ENCODE data around the gene GUCY1B1. TPM values are rescaled to one million over a fixed set of nuclear protein-coding genes. Genes with fewer than 3 reads are reported as not detected.
A peak's percentile ranks its signal among the peaks of the same experiment; 100 is the strongest.

Gene GUCY1B1
- total RNA-seq, 1 experiment from 2014 or later: not detected

DNA sequence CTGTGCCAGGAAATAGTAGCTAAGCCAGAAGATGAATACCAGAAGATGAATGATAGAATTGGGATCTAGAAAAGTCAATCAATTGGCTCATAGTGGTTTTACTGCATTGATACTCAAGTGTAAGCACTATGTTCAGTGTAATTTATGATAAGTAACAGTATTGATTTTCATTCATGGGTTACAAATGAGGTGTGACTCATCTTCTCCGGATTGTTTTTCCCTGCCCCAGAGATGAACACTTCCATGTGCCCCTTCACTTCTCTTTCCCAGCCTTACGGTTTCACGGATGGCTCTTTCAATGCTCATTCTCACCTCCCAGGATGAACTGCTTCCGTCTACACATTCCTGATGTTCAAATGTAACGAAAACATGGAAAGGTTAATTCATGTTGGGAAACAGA lies 9.8 kb upstream of the GUCY1B1 start:
- POLR2A ChIA-PET: no interaction called here

DNA sequence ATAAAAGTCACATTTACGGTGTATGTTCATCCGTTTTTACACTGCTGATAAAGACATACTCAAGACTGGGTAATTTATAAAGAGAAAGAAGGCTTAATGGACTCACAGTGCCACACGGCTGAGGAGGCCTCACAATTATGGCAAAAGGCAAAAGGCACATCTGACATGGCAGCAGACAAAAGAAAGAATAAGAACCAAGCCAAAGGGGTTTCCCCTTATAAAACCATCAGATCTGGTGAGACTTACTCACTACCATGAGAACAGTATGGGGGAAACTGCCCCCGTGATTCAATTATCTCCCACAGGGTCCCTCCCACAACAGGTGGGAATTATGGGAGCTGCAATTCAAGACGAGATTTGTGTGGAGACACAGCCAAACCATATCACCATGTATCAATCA lies 7.3 kb upstream of the GUCY1B1 start:
- BruUV-seq (replicated peaks): no TSS peak
- H3K36me3 Mint-ChIP-seq (ENCODE audit: insufficient read depth, unreplicated experiment): no peaks in the 10 kb centered on the region
- no peaks in the 10 kb centered on the region for H3K9me3 Mint-ChIP-seq (ENCODE audit: unreplicated experiment)
- ChIA-PET CTCF (no interaction called here), POLR2A (no interaction called here)
- no peaks in the 10 kb centered on the region for H3K4me1 Mint-ChIP-seq (ENCODE audit: insufficient read depth, unreplicated experiment)
- no peak for DNase-seq (ENCODE audit: unreplicated experiment)
- intact Hi-C loops (cut with micrococcal nuclease): no loop called here
- H3K27ac Mint-ChIP-seq (ENCODE audit: low read depth, unreplicated experiment): no peak overlapping the region
- H3K4me3 Mint-ChIP-seq (ENCODE audit: unreplicated experiment): no peak overlapping the region
- H3K27me3 Mint-ChIP-seq (ENCODE audit: insufficient read depth, unreplicated experiment): no peaks in the 10 kb centered on the region
- TF ChIP-seq, protein P1, sequence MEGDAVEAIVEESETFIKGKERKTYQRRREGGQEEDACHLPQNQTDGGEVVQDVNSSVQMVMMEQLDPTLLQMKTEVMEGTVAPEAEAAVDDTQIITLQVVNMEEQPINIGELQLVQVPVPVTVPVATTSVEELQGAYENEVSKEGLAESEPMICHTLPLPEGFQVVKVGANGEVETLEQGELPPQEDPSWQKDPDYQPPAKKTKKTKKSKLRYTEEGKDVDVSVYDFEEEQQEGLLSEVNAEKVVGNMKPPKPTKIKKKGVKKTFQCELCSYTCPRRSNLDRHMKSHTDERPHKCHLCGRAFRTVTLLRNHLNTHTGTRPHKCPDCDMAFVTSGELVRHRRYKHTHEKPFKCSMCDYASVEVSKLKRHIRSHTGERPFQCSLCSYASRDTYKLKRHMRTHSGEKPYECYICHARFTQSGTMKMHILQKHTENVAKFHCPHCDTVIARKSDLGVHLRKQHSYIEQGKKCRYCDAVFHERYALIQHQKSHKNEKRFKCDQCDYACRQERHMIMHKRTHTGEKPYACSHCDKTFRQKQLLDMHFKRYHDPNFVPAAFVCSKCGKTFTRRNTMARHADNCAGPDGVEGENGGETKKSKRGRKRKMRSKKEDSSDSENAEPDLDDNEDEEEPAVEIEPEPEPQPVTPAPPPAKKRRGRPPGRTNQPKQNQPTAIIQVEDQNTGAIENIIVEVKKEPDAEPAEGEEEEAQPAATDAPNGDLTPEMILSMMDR (IDR thresholded peaks at IDR 0.05; ENCODE audit: unreplicated experiment): no peak

More for the DNA sequence above, 9.8 kb upstream of the GUCY1B1 start:
- H3K4me1 Mint-ChIP-seq (ENCODE audit: insufficient read depth, unreplicated experiment): no peaks in the 10 kb centered on the region
- no peaks in the 10 kb centered on the region for H3K9me3 Mint-ChIP-seq (ENCODE audit: unreplicated experiment)
- TF ChIP-seq, protein P1 (IDR thresholded peaks at IDR 0.05; ENCODE audit: unreplicated experiment): no peak
- no peaks in the 10 kb centered on the region for H3K36me3 Mint-ChIP-seq (ENCODE audit: insufficient read depth, unreplicated experiment)
- DNase-seq (ENCODE audit: unreplicated experiment): no peak
- H3K27ac Mint-ChIP-seq (ENCODE audit: low read depth, unreplicated experiment): no peak overlapping the region
- H3K4me3 Mint-ChIP-seq (ENCODE audit: unreplicated experiment): no peak overlapping the region
- H3K27me3 Mint-ChIP-seq (ENCODE audit: insufficient read depth, unreplicated experiment): no peaks in the 10 kb centered on the region
- intact Hi-C loops (cut with micrococcal nuclease): no loop called here
- no TSS peak for BruUV-seq (replicated peaks)
- CTCF ChIA-PET: no interaction called here

DNA sequence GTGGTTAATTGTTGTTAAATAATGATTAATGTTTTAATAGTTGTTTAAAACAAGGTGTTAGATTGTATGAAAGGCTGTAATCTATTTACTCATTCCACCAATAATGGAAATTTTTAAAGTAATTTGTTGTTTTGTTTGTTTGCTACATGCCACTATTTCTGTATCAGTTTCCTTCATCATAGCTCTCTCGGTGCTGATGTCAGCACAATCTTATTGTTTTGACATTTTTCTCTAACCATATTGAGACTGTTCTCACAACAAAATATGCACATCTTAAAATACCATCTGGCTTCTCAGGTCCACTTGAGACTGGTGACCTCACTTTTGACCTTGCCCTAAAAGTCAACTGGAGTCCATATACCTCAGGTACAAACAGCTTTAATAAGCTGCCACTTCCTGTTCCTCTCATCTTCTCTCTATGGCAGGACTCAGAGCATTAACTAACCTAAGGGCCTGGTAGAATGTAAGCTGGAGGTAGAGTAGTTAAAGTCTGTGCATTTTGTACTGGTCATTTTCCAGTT lies 1.0 kb upstream of the GUCY1B1 start:
- H3K4me1 Mint-ChIP-seq (ENCODE audit: insufficient read depth, unreplicated experiment): no peaks in the 10 kb centered on the region
- TF ChIP-seq, protein P1 (IDR thresholded peaks at IDR 0.05; ENCODE audit: unreplicated experiment): no peak
- ChIA-PET CTCF (interaction anchor here (0.5 to 1.5 kb wide), 8 partner anchors 16 to 367 kb away, joined by 3 to 5 read pairs (median 3); no protein-coding TSS in a partner anchor), POLR2A (interaction anchor here (0.9 kb wide), 1 partner anchor 8 kb away, joined by 3 read pairs; no protein-coding TSS in a partner anchor)
- no peak overlapping the region for H3K27ac Mint-ChIP-seq (ENCODE audit: low read depth, unreplicated experiment)
- H3K4me3 Mint-ChIP-seq (ENCODE audit: unreplicated experiment): no peak overlapping the region
- no peak for DNase-seq (ENCODE audit: unreplicated experiment)
- intact Hi-C loops (cut with micrococcal nuclease): no loop called here
- no peaks in the 10 kb centered on the region for H3K27me3 Mint-ChIP-seq (ENCODE audit: insufficient read depth, unreplicated experiment)
- H3K9me3 Mint-ChIP-seq (ENCODE audit: unreplicated experiment): peaks cover 6% of the 10 kb centered on the region
- no TSS peak for BruUV-seq (replicated peaks)
- H3K36me3 Mint-ChIP-seq (ENCODE audit: insufficient read depth, unreplicated experiment): no peaks in the 10 kb centered on the region

DNA sequence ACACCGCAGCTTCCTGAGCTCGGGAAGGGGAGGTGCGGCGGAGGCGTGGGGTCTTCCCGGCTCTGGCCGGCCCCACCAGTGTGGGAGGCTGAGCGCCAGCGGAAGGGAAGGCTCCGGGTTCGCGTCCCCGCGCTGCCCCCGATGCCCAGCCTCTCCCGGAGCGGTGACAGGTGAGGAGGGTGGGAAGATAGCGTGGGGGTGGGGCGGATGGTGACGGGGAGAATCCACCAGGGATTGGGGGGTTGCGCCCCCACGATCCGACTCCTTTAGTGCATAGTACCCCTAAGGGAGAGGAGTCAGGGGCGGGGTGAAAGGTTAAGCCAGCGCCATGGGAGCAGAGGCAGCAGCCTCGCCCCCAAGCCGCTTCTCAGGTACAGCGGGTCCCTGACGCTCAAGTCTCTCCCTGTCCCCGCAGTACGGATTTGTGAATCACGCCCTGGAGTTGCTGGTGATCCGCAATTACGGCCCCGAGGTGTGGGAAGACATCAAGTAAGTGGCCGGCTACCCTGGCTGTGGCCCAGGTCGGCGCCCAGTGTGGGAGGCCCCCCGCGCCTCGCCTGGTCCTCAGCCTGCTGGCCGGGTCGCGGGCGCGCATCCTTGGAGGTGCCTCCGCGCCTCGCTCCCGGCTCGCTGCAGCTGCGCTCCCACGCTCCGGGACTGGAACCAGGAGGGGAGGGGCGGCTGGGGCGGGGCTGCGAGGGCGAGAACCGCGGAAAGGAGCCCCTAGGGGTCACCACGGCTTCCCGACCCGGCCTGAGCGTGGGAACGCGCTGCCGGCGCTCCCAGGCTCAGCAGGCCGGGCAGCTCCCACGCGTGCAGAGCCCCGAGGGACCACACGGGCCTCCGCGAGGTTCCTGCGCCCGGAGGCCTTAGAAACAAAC lies 791 bp downstream of the GUCY1B1 start:
- BruUV-seq (replicated peaks): no TSS peak
- no peaks in the 10 kb centered on the region for H3K4me1 Mint-ChIP-seq (ENCODE audit: insufficient read depth, unreplicated experiment)
- intact Hi-C loops (cut with micrococcal nuclease): no loop called here
- TF ChIP-seq, protein P1 (IDR thresholded peaks at IDR 0.05; ENCODE audit: unreplicated experiment): no peak
- no peak for DNase-seq (ENCODE audit: unreplicated experiment)
- no peak overlapping the region for H3K27ac Mint-ChIP-seq (ENCODE audit: low read depth, unreplicated experiment)
- peaks cover 6% of the 10 kb centered on the region for H3K9me3 Mint-ChIP-seq (ENCODE audit: unreplicated experiment)
- ChIA-PET POLR2A (interaction anchor here (1.1 kb wide), 1 partner anchor 14 kb away, joined by 4 read pairs; no protein-coding TSS in a partner anchor), CTCF (interaction anchor here (0.6 to 0.8 kb wide), 4 partner anchors 10 to 977 kb away, joined by 3 to 4 read pairs (median 4); no protein-coding TSS in a partner anchor)
- no peaks in the 10 kb centered on the region for H3K27me3 Mint-ChIP-seq (ENCODE audit: insufficient read depth, unreplicated experiment)
- no peaks in the 10 kb centered on the region for H3K36me3 Mint-ChIP-seq (ENCODE audit: insufficient read depth, unreplicated experiment)
- peak overlapping the region; percentile 67 for H3K4me3 Mint-ChIP-seq (ENCODE audit: unreplicated experiment)
